Nephron (organoid): ENCODE data around the gene ROBO1.

Source experiments
- H3K27ac Mint-ChIP-seq, 3 experiments: 2 replicates each; pipeline ENCODE4 v1.8.0; 2020; ENCODE audit warnings: mixed read lengths in 3 of 3, mild to moderate bottlenecking in 2 of 3, moderate library complexity in 1 of 3
- H3K27me3 Mint-ChIP-seq: 2 replicates; pipeline ENCODE4 v1.8.0; 2021; ENCODE audit warnings: low read depth, mild to moderate bottlenecking, moderate library complexity, mixed read lengths
- H3K36me3 Mint-ChIP-seq: 2 replicates; pipeline ENCODE4 v1.8.0; 2020; ENCODE audit warnings: low read depth, mixed read lengths
- H3K4me1 Mint-ChIP-seq: 2 replicates; pipeline ENCODE4 v1.8.0; 2020; ENCODE audit warnings: mixed read lengths
- H3K4me3 Mint-ChIP-seq, 3 experiments: 2 replicates each; pipeline ENCODE4 v1.8.0; 2020; ENCODE audit warnings: mild to moderate bottlenecking in 3 of 3, mixed read lengths in 3 of 3, moderate library complexity in 2 of 3
- H3K9me3 Mint-ChIP-seq: 2 replicates; pipeline ENCODE4 v1.8.0; 2020; ENCODE audit warnings: mixed read lengths
- TF ChIP-seq, protein P1 (sequence below), 3 experiments: fragments of 200-600 bp; sonication (generic); IDR thresholded peaks; one replicate each; pipeline ENCODE4 v1.5.0; 2021; ENCODE audit warnings: antibody characterized with exemption in 3 of 3; ENCODE audit not compliant: unreplicated experiment in 3 of 3

The ROBO1 gene

GRCh38 chr3:78818161-78818985 is 949.4 kb downstream of the ROBO1 start:
- H3K4me3 Mint-ChIP-seq = no peak overlapping the region
- H3K27ac Mint-ChIP-seq = no peak overlapping the region
- H3K4me1 Mint-ChIP-seq = peaks cover 20% of the 10 kb centered on the region
- H3K9me3 Mint-ChIP-seq = peaks cover 3% of the 10 kb centered on the region
- TF ChIP-seq, protein P1, sequence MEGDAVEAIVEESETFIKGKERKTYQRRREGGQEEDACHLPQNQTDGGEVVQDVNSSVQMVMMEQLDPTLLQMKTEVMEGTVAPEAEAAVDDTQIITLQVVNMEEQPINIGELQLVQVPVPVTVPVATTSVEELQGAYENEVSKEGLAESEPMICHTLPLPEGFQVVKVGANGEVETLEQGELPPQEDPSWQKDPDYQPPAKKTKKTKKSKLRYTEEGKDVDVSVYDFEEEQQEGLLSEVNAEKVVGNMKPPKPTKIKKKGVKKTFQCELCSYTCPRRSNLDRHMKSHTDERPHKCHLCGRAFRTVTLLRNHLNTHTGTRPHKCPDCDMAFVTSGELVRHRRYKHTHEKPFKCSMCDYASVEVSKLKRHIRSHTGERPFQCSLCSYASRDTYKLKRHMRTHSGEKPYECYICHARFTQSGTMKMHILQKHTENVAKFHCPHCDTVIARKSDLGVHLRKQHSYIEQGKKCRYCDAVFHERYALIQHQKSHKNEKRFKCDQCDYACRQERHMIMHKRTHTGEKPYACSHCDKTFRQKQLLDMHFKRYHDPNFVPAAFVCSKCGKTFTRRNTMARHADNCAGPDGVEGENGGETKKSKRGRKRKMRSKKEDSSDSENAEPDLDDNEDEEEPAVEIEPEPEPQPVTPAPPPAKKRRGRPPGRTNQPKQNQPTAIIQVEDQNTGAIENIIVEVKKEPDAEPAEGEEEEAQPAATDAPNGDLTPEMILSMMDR (IDR thresholded peaks at IDR 0.05; ENCODE audit: unreplicated experiment in 3 of 3) = no peak
- H3K27me3 Mint-ChIP-seq = no peaks in the 10 kb centered on the region
- H3K36me3 Mint-ChIP-seq = peaks cover 14% of the 10 kb centered on the region

DNA sequence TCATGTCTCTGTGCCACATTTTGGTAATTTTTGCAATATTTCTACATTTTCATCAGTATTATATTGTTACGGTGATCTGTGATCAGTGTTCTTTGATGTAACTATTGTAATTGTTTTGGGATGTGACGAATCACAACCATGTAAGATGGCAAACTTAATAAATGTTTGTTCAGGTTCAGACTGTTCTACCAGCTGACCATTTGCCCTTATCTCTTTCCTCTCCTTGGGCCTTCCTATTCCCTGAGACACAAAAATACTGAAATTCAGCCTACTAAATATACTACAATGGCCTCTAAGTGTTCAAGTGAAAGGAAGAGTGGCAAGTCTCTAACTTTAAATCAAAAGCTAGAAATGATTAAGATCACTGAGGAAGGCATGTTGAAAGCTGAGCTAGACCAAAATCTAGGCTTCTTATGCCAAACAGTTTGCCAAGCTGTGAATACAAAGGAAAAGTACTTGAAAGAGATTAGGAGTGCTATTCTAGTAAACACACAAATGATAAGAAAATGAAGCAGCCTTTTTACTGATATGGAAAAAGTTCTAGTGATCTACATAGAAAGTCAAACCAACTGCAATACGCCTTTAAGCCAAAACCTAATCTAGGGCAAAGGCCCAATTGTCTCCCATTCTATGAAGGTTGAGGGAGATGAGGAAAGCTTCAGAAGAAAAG is 952.8 kb downstream of the ROBO1 start:
- no peaks in the 10 kb centered on the region for H3K27me3 Mint-ChIP-seq
- H3K9me3 Mint-ChIP-seq = peaks cover 3% of the 10 kb centered on the region
- H3K36me3 Mint-ChIP-seq = peaks cover 11% of the 10 kb centered on the region
- no peak overlapping the region for H3K4me3 Mint-ChIP-seq
- no peak overlapping the region for H3K27ac Mint-ChIP-seq
- TF ChIP-seq, protein P1 (IDR thresholded peaks at IDR 0.05; ENCODE audit: unreplicated experiment in 3 of 3) = no peak
- peaks cover 22% of the 10 kb centered on the region for H3K4me1 Mint-ChIP-seq

- H3K4me3 Mint-ChIP-seq = no peak overlapping the region
- H3K9me3 Mint-ChIP-seq = no peaks in the 10 kb centered on the region
- peaks cover 24% of the 10 kb centered on the region for H3K4me1 Mint-ChIP-seq
Measured at GRCh38 chr3:78812166-78812565, 955.6 kb downstream of the ROBO1 start.

DNA sequence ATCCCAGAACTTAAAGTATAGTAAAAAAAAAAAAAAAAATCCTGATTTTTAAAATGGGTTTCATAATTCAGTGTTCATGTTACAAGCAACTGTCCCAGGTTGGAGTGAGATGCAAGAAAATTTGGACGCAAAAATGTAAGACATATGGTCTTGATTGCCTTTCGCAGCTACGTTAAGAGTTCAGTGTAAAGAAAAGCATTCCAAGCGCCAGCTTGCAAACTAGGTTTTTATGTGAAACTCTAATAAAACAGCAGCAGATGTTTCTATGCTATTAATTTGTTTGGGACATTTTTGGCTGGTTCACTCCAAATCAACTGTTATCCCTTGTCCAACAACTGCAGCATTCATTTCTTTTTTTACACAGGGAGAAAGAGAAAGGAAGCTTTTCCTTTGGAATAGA is 957.8 kb downstream of the ROBO1 start:
- Mint-ChIP-seq H3K27ac (peak overlapping the region; percentile 58 to 72 (median 67)), H3K4me3 (peak overlapping the region in 1 of 3 experiments; percentile 13), H3K9me3 (no peaks in the 10 kb centered on the region), H3K36me3 (peaks cover 3% of the 10 kb centered on the region), H3K27me3 (no peaks in the 10 kb centered on the region), H3K4me1 (peaks cover 28% of the 10 kb centered on the region)
- TF ChIP-seq, protein P1 (IDR thresholded peaks at IDR 0.05; ENCODE audit: unreplicated experiment in 3 of 3) = no peak

More at GRCh38 chr3:78812166-78812565, 955.6 kb downstream of the ROBO1 start:
- Mint-ChIP-seq H3K27ac (peak overlapping the region; percentile 15 to 58 (median 22)), H3K27me3 (no peaks in the 10 kb centered on the region), H3K36me3 (peaks cover 3% of the 10 kb centered on the region)
- TF ChIP-seq, protein P1 (IDR thresholded peaks at IDR 0.05; ENCODE audit: unreplicated experiment in 3 of 3) = no peak

- no peaks in the 10 kb centered on the region for H3K27me3 Mint-ChIP-seq
Measured at GRCh38 chr3:78804251-78805037, 963.4 kb downstream of the ROBO1 start.

More at GRCh38 chr3:78804251-78805037, 963.4 kb downstream of the ROBO1 start:
- TF ChIP-seq, protein P1 (IDR thresholded peaks at IDR 0.05; ENCODE audit: unreplicated experiment in 3 of 3) = no peak
- H3K4me3 Mint-ChIP-seq = no peak overlapping the region
- no peaks in the 10 kb centered on the region for H3K9me3 Mint-ChIP-seq
- H3K36me3 Mint-ChIP-seq = peaks cover 7% of the 10 kb centered on the region
- peak overlapping the region; percentile 40 to 94 (median 58) for H3K27ac Mint-ChIP-seq
- H3K4me1 Mint-ChIP-seq = peaks cover 33% of the 10 kb centered on the region
